B cell (primary cell): Measurements from ENCODE around the gene DGCR6. TPM values are rescaled to one million over a fixed set of nuclear protein-coding genes. Genes with fewer than 3 reads are reported as not detected.
"Not testable (repeated sequence)": the region's sequence is repeated elsewhere in the genome, so short reads cannot be mapped to it uniquely, and the experiment has no call there.

Experiments
- ATAC-seq: fragments of 200-7000 bp; cut with Tn5 transposase; one replicate; pipeline ENCODE4 v1.10.0; 2021; ENCODE audit warnings: low read depth, mild to moderate bottlenecking, moderate number of reproducible peaks, moderate library complexity
- CTCF ChIA-PET: fragments of 350-600 bp; sonication (Branson Sonifier 250); formaldehyde crosslinking; loops from one replicate; lab custom pipeline; 2021; ENCODE audit warnings: antibody characterized with exemption, inconsistent platforms; lab: Charles Lee
- POLR2A ChIA-PET: fragments of 350-600 bp; sonication (Branson Sonifier 250); formaldehyde crosslinking; loops from one replicate; lab custom pipeline; 2021; ENCODE audit warnings: antibody characterized with exemption; lab: Charles Lee
- DNase-seq: peaks from one replicate; pipeline ENCODE4 v3.0.0; 2013
- H2AFZ ChIP-seq: 2 replicates; pipeline ENCODE4 v1.6.1; 2012; ENCODE audit warnings: mild to moderate bottlenecking, low read depth, low read length; ENCODE audit not compliant: insufficient read depth, poor library complexity, severe bottlenecking
- H3K27ac ChIP-seq, 2 donors: 1 replicate in 1 of 2; 2 replicates in 1 of 2; pipeline ENCODE4 v1.5.1; 2012 to 2013; ENCODE audit warnings: low read length in 2 of 2, mild to moderate bottlenecking in 2 of 2, moderate library complexity in 1 of 2
- H3K27me3 ChIP-seq, 4 experiments: fragments of 200-600 bp in 1 of 4; sonication (generic) in 1 of 4; replicated peaks in 1 of 4; 1 replicate in 2 of 4; 2 replicates in 2 of 4; pipeline versions ENCODE4 v1.6.1 to v1.7.0; 2013 to 2016; ENCODE audit warnings: low read length in 3 of 4, mild to moderate bottlenecking in 2 of 4, mixed read lengths in 1 of 4, moderate library complexity in 1 of 4; ENCODE audit not compliant: insufficient read depth in 4 of 4, control insufficient read depth in 3 of 4; ENCODE audit errors: control extremely low read depth in 1 of 4
- H3K36me3 ChIP-seq, 2 experiments: replicated peaks in 1 of 2; 1 replicate in 1 of 2; 2 replicates in 1 of 2; pipeline versions ENCODE4 v1.6.1 to v1.7.1; 2013; ENCODE audit warnings: low read length in 1 of 2; ENCODE audit not compliant: insufficient read depth in 2 of 2, control insufficient read depth in 1 of 2; ENCODE audit errors: control extremely low read depth in 1 of 2, extremely low read depth in 1 of 2
- H3K4me1 ChIP-seq, 2 donors: fragments of 200-600 bp in 1 of 2; sonication (generic) in 1 of 2; 1 replicate in 1 of 2; 2 replicates in 1 of 2; pipeline versions ENCODE4 v1.5.1 to v1.6.1; 2013 to 2017; ENCODE audit warnings: low read length in 2 of 2; ENCODE audit not compliant: control insufficient read depth in 2 of 2, insufficient read depth in 2 of 2
- H3K4me2 ChIP-seq: replicated peaks from 2 replicates; pipeline ENCODE3; 2012; ENCODE audit warnings: mild to moderate bottlenecking, low read depth, low read length; ENCODE audit not compliant: poor library complexity, severe bottlenecking
- H3K4me3 ChIP-seq, 5 experiments: fragments of 200-600 bp in 1 of 5; sonication (generic) in 1 of 5; 1 replicate in 3 of 5; 2 replicates in 2 of 5; pipeline versions ENCODE4 v1.5.1 to v1.7.0; 2011 to 2016; ENCODE audit warnings: low read length in 4 of 5, mild to moderate bottlenecking in 4 of 5, low read depth in 2 of 5, control low read depth in 1 of 5, moderate library complexity in 1 of 5; ENCODE audit not compliant: insufficient read depth in 1 of 5; ENCODE audit errors: control extremely low read depth in 1 of 5, extremely low read depth in 1 of 5
- H3K79me2 ChIP-seq: fragments of 200-600 bp; sonication (generic); one replicate; pipeline ENCODE4 v1.6.0; 2016; ENCODE audit warnings: low read length; ENCODE audit not compliant: control insufficient read depth, insufficient read depth
- H3K9ac ChIP-seq: fragments of 200-600 bp; sonication (generic); 2 replicates; pipeline ENCODE4 v1.6.1; 2017; ENCODE audit warnings: mild to moderate bottlenecking, low read length, moderate library complexity
- H3K9me3 ChIP-seq, 3 donors: one replicate each; pipeline versions ENCODE4 v1.6.1 to v1.7.1; 2013; ENCODE audit warnings: low read length in 2 of 3; ENCODE audit not compliant: control insufficient read depth in 2 of 3, insufficient read depth in 1 of 3; ENCODE audit errors: control extremely low read depth in 1 of 3
- H4K20me1 ChIP-seq: 2 replicates; pipeline ENCODE4 v1.6.0; 2012; ENCODE audit warnings: mild to moderate bottlenecking, low read length; ENCODE audit not compliant: insufficient read depth, control insufficient read depth, poor library complexity, severe bottlenecking
- H3K27ac Mint-ChIP-seq: one replicate; pipeline ENCODE4 v1.8.0; 2021; ENCODE audit warnings: mixed read lengths
- H3K27me3 Mint-ChIP-seq: one replicate; pipeline ENCODE4 v1.8.0; 2021; ENCODE audit warnings: mixed read lengths
- H3K4me1 Mint-ChIP-seq: one replicate; pipeline ENCODE4 v1.8.0; 2021; ENCODE audit warnings: mixed read lengths
- H3K4me3 Mint-ChIP-seq: one replicate; pipeline ENCODE4 v1.8.0; 2021; ENCODE audit warnings: mixed read lengths
- H3K9me3 Mint-ChIP-seq: one replicate; pipeline ENCODE4 v1.8.0; 2022; ENCODE audit warnings: mixed read lengths; ENCODE audit not compliant: insufficient read depth
- EZH2 ChIP-seq: IDR thresholded peaks from 2 replicates; pipeline ENCODE4 v1.6.1; 2012; ENCODE audit warnings: borderline replicate concordance, low read depth, mild to moderate bottlenecking, moderate library complexity, low read length; ENCODE audit not compliant: insufficient read depth, poor library complexity, severe bottlenecking
- WGBS: methylation state at CpG from one replicate; pipeline ENCODE4 v1.1.5; 2013; ENCODE audit warnings: missing lambda C conversion rate; ENCODE audit not compliant: insufficient coverage; 5-methylcytosine and 5-hydroxymethylcytosine counted together
- intact Hi-C: fragments of 100-400 bp; cut with micrococcal nuclease; formaldehyde crosslinking; loops from one replicate; pipeline ENCODE4 v1.10.0; 2022
- polyA plus RNA-seq: library from polyadenylated mRNA; depleted of rRNA; stranded (reverse); fragments of >200 nt; gene quantifications from 2 replicates; pipeline ENCODE4 v1.2.3, GENCODE V29; 2012
- total RNA-seq, 2 donors: library from RNA; stranded (reverse); fragments of 120-200 nt in 1 of 2; gene quantifications; 1 replicate in 1 of 2; 2 replicates in 1 of 2; pipeline versions ENCODE4 v1.2.3 to v1.2.4, GENCODE V29; 2013 to 2022
- TF ChIP-seq, protein P1 (sequence below): fragments of 200-600 bp; IDR thresholded peaks from one replicate; pipeline ENCODE4 v1.8.0; 2022; ENCODE audit warnings: antibody characterized with exemption, mild to moderate bottlenecking

DGCR6 gene
- total and polyA plus RNA-seq, 2 donors (not counting 1 experiment from before 2014, with no cell fraction given): 1.8 to 2.5 TPM

DNA sequence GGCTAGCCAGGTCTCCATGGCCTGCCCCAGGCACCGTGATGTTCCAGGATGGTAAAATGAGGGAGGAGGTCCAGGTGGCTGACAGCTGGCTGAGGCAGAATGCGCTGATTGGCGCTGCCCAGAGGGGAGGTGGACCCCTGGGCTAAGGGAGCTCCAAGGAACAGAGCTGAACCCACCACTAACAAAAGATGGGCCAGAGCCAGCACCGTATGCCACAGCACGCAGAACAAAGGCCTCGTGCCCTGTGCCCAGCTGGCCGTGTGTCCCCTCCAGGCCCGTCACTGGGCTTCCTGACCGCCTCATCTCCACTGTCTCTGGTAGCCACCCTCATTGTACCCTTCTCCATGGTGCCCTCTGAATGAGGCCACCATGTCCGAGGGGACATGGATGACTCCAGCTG is 49.6 kb downstream of the DGCR6 start:
- Histone ChIP-seq H3K79me2 (no peaks in the 10 kb centered on the region), H3K9me3 (no peaks in the 10 kb centered on the region), H3K27ac (no peak overlapping the region), H4K20me1 (no peaks in the 10 kb centered on the region), H3K9ac (no peak overlapping the region), H3K4me2 (no peak overlapping the region), H3K4me1 (no peaks in the 10 kb centered on the region), H2AFZ (no peak overlapping the region), H3K36me3 (no peaks in the 10 kb centered on the region), H3K4me3 (no peak overlapping the region), H3K27me3 (no peaks in the 10 kb centered on the region)
- H3K27ac Mint-ChIP-seq: no peak overlapping the region
- DNase-seq (no peak), ATAC-seq (no peak)
- H3K27me3 Mint-ChIP-seq: peaks cover 6% of the 10 kb centered on the region
- no peak overlapping the region for H3K4me3 Mint-ChIP-seq
- CTCF ChIA-PET: no interaction called here
- intact Hi-C loops: no loop called here
- POLR2A ChIA-PET: no interaction called here
- WGBS: 91% methylated on average over 9 of the region's 10 CpGs
- H3K4me1 Mint-ChIP-seq: no peaks in the 10 kb centered on the region
- TF ChIP-seq, protein P1, sequence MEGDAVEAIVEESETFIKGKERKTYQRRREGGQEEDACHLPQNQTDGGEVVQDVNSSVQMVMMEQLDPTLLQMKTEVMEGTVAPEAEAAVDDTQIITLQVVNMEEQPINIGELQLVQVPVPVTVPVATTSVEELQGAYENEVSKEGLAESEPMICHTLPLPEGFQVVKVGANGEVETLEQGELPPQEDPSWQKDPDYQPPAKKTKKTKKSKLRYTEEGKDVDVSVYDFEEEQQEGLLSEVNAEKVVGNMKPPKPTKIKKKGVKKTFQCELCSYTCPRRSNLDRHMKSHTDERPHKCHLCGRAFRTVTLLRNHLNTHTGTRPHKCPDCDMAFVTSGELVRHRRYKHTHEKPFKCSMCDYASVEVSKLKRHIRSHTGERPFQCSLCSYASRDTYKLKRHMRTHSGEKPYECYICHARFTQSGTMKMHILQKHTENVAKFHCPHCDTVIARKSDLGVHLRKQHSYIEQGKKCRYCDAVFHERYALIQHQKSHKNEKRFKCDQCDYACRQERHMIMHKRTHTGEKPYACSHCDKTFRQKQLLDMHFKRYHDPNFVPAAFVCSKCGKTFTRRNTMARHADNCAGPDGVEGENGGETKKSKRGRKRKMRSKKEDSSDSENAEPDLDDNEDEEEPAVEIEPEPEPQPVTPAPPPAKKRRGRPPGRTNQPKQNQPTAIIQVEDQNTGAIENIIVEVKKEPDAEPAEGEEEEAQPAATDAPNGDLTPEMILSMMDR: no peak
- no peak for TF ChIP-seq EZH2
- H3K9me3 Mint-ChIP-seq: no peaks in the 10 kb centered on the region

DNA sequence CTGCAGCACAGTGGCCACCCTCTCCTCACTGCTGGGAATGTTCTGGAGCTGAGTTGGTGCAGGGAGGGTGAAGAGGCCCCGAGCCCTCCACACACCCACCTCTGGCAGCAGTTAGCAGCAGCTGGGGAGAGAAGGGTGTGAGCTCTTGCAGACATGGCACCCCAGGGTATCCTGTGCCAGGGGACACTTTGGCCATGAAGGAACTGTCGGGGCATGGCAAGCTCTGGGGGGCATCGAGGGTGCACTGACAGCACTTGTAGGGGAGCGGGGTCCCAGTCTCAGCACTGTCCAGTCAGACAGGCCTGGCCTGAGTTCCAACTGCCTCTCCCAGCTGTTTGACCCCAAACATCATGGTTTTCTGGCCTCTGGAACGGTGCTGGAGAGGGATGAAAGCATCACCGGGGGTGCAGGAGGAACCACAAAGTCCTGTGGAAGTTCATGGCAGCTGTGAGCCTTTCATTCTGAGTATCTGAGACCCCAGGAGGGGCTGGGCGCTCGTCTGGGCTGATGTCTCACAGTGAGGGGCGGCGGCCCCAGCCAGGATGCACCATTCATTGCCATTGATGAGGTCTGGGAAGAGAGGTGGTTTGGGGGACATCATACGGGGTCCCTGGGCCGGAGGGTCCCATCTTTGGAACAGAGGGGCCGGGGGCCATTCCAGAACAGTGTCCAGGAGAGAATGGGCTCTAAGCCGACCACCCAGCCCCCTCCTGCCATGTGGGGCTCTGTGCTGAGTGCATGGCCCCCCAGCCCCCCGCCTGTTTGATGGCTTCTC is 50.2 kb downstream of the DGCR6 start:
- H2AFZ ChIP-seq, H3K9me3 Mint-ChIP-seq, H3K4me3 Mint-ChIP-seq, ATAC-seq, DNase-seq, H3K36me3 ChIP-seq, H3K27me3 Mint-ChIP-seq, intact Hi-C loops, H3K9me3 ChIP-seq, H3K9ac ChIP-seq, H3K4me3 ChIP-seq, CTCF ChIA-PET, H4K20me1 ChIP-seq, H3K4me1 Mint-ChIP-seq, H3K79me2 ChIP-seq, H3K27me3 ChIP-seq, H3K27ac ChIP-seq, POLR2A ChIA-PET, H3K4me2 ChIP-seq, H3K4me1 ChIP-seq, H3K27ac Mint-ChIP-seq: not testable (repeated sequence)
- WGBS: 84% methylated on average over 11 of the region's 15 CpGs

DNA sequence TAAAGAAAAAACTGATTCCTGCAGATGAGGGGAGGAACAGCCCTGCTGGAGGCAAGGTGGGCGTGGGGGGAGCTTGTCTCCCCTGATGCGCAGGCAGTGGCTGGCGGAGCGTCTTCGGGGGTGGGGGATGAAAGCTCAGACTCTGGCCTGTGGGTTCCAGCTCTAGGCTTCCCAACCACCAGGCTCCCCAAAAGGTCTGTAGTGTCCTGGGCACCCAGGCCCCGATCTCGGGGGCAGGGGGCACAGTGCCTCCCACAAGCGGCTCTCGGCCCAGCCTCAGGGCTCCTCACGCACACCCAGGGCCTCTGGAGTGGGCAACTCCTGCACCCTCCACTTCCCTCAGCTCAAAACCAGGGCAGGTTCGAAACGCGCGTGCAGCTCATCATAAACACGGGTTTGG is 50.8 kb downstream of the DGCR6 start:
- H3K4me2 ChIP-seq, H3K9me3 ChIP-seq, H4K20me1 ChIP-seq, H3K9ac ChIP-seq, H2AFZ ChIP-seq, H3K9me3 Mint-ChIP-seq, H3K27me3 Mint-ChIP-seq, H3K4me3 Mint-ChIP-seq, H3K4me1 Mint-ChIP-seq, H3K27ac Mint-ChIP-seq, H3K36me3 ChIP-seq, POLR2A ChIA-PET, H3K27ac ChIP-seq, H3K4me3 ChIP-seq, H3K79me2 ChIP-seq, ATAC-seq, H3K4me1 ChIP-seq, CTCF ChIA-PET, H3K27me3 ChIP-seq, intact Hi-C loops, DNase-seq: not testable (repeated sequence)
- WGBS: 83% methylated on average over 9 of the region's 15 CpGs
